Mucosa of rectum (tissue), 2 donors: ENCODE measurements around the gene ADRB2.
A peak's percentile ranks its signal among the peaks of the same experiment; 100 is the strongest.

Experiments used
- H3K27ac ChIP-seq, 2 donors: one replicate each; pipeline ENCODE4 v1.7.0; 2013; ENCODE audit warnings: inconsistent platforms in 2 of 2, low read depth in 2 of 2, low read length in 2 of 2
- H3K27me3 ChIP-seq, 2 donors: one replicate each; pipeline ENCODE4 v1.7.0; 2013; ENCODE audit warnings: low read length in 2 of 2; ENCODE audit not compliant: control insufficient read depth in 2 of 2, insufficient read depth in 2 of 2
- H3K36me3 ChIP-seq, 2 donors: one replicate each; pipeline ENCODE4 v1.7.0; 2013; ENCODE audit warnings: low read length in 2 of 2; ENCODE audit not compliant: control insufficient read depth in 2 of 2, insufficient read depth in 2 of 2
- H3K4me1 ChIP-seq, 2 donors: one replicate each; pipeline ENCODE4 v1.7.0; 2013; ENCODE audit warnings: low read length in 2 of 2, mild to moderate bottlenecking in 1 of 2; ENCODE audit not compliant: control insufficient read depth in 2 of 2, insufficient read depth in 2 of 2
- H3K4me3 ChIP-seq, 2 donors: one replicate each; pipeline ENCODE4 v1.7.0; 2013; ENCODE audit warnings: low read length in 2 of 2
- H3K9ac ChIP-seq, 2 donors: one replicate each; pipeline ENCODE4 v1.7.0; 2013; ENCODE audit warnings: low read length in 2 of 2, low read depth in 1 of 2, mild to moderate bottlenecking in 1 of 2
- H3K9me3 ChIP-seq, 2 donors: one replicate each; pipeline ENCODE4 v1.7.0; 2013; ENCODE audit warnings: low read length in 2 of 2; ENCODE audit not compliant: control insufficient read depth in 2 of 2
- donor health status: healthy.
- donor health status: Normal muscosa, but diverticular disease.

Gene ADRB2

GRCh38 chr5:148826053-148826738 lies at the start of gene ADRB2:
Gene ADRB2, plus strand, starts transcription at chr5:148826611. Its CDS starts 221 bp downstream, at chr5:148826832.
- Histone ChIP-seq H3K9ac (peak within 1 kb of the TSS; percentile 87 to 92), H3K9me3 (no peaks in the 10 kb centered on the region), H3K4me1 (peaks cover 16 to 30% of the 10 kb centered on the region in 2 donors), H3K27me3 (no peaks in the 10 kb centered on the region), H3K36me3 (no peaks in the 10 kb centered on the region), H3K27ac (peak within 1 kb of the TSS; percentile 82 to 91), H3K4me3 (peak within 1 kb of the TSS; percentile 80 to 91)

- Histone ChIP-seq H3K4me3 (no peak overlapping the region), H3K27ac (no peak overlapping the region), H3K27me3 (peaks cover 0 to 4% of the 10 kb centered on the region in 2 donors), H3K36me3 (no peaks in the 10 kb centered on the region), H3K4me1 (no peaks in the 10 kb centered on the region), H3K9me3 (no peaks in the 10 kb centered on the region), H3K9ac (no peak overlapping the region)
Observed at GRCh38 chr5:148776780-148777179, 49.6 kb upstream of the ADRB2 start.

GRCh38 chr5:148778882-148779281 lies 47.5 kb upstream of the ADRB2 start:
- Histone ChIP-seq H3K9ac (no peak overlapping the region), H3K9me3 (no peaks in the 10 kb centered on the region), H3K4me3 (no peak overlapping the region), H3K4me1 (no peaks in the 10 kb centered on the region), H3K27me3 (peaks cover 0 to 4% of the 10 kb centered on the region in 2 donors), H3K27ac (no peak overlapping the region), H3K36me3 (no peaks in the 10 kb centered on the region)

- Histone ChIP-seq H3K27me3 (peaks cover 0 to 4% of the 10 kb centered on the region in 2 donors), H3K9me3 (no peaks in the 10 kb centered on the region), H3K27ac (no peak overlapping the region), H3K4me3 (no peak overlapping the region), H3K4me1 (no peaks in the 10 kb centered on the region), H3K9ac (no peak overlapping the region), H3K36me3 (no peaks in the 10 kb centered on the region)
Observed at GRCh38 chr5:148780711-148781110, 45.7 kb upstream of the ADRB2 start.

GRCh38 chr5:148781766-148782165 lies 44.6 kb upstream of the ADRB2 start:
- Histone ChIP-seq H3K36me3 (no peaks in the 10 kb centered on the region), H3K27me3 (peaks cover 0 to 4% of the 10 kb centered on the region in 2 donors), H3K27ac (no peak overlapping the region), H3K9ac (no peak overlapping the region), H3K4me3 (no peak overlapping the region), H3K4me1 (no peaks in the 10 kb centered on the region), H3K9me3 (no peaks in the 10 kb centered on the region)

GRCh38 chr5:148785223-148785622 lies 41.2 kb upstream of the ADRB2 start:
- Histone ChIP-seq H3K36me3 (no peaks in the 10 kb centered on the region), H3K4me1 (no peaks in the 10 kb centered on the region), H3K27ac (no peak overlapping the region), H3K9ac (no peak overlapping the region), H3K9me3 (no peaks in the 10 kb centered on the region), H3K4me3 (no peak overlapping the region), H3K27me3 (no peaks in the 10 kb centered on the region)

GRCh38 chr5:148786456-148786855 lies 40.0 kb upstream of the ADRB2 start:
- Histone ChIP-seq H3K4me3 (no peak overlapping the region), H3K9me3 (no peaks in the 10 kb centered on the region), H3K36me3 (no peaks in the 10 kb centered on the region), H3K27ac (no peak overlapping the region), H3K9ac (no peak overlapping the region), H3K4me1 (no peaks in the 10 kb centered on the region), H3K27me3 (no peaks in the 10 kb centered on the region)

GRCh38 chr5:148788636-148789035 lies 37.8 kb upstream of the ADRB2 start:
- no peak overlapping the region for H3K27ac ChIP-seq
- no peak overlapping the region for H3K4me3 ChIP-seq
- H3K9me3 ChIP-seq, result no peaks in the 10 kb centered on the region
- no peaks in the 10 kb centered on the region for H3K36me3 ChIP-seq
- H3K4me1 ChIP-seq, result peaks cover 0 to 3% of the 10 kb centered on the region in 2 donors
- H3K9ac ChIP-seq, result no peak overlapping the region
- no peaks in the 10 kb centered on the region for H3K27me3 ChIP-seq

- no peaks in the 10 kb centered on the region for H3K9me3 ChIP-seq
- no peak overlapping the region for H3K4me3 ChIP-seq
- H3K27ac ChIP-seq, result no peak overlapping the region
- H3K36me3 ChIP-seq, result no peaks in the 10 kb centered on the region
- H3K9ac ChIP-seq, result no peak overlapping the region
- peaks cover 0 to 3% of the 10 kb centered on the region in 2 donors for H3K4me1 ChIP-seq
- H3K27me3 ChIP-seq, result no peaks in the 10 kb centered on the region
Observed at GRCh38 chr5:148790545-148791333, 35.7 kb upstream of the ADRB2 start.

- no peak overlapping the region for H3K27ac ChIP-seq
Observed at GRCh38 chr5:148791334-148791667, 35.1 kb upstream of the ADRB2 start.

More at GRCh38 chr5:148791334-148791667, 35.1 kb upstream of the ADRB2 start:
- Histone ChIP-seq H3K4me3 (no peak overlapping the region), H3K9me3 (no peaks in the 10 kb centered on the region), H3K9ac (no peak overlapping the region), H3K4me1 (peaks cover 0 to 3% of the 10 kb centered on the region in 2 donors), H3K27me3 (no peaks in the 10 kb centered on the region), H3K36me3 (no peaks in the 10 kb centered on the region)
